Osteoblast (primary cell): ENCODE measurements around the gene ABCC2. TPM values are rescaled to one million over a fixed set of nuclear protein-coding genes. Genes with fewer than 3 reads are reported as not detected.

Experiments used
- DNase-seq: peaks from one replicate; pipeline ENCODE4 v3.0.0; 2011; ENCODE audit warnings: low spot score, mixed read lengths; ENCODE audit not compliant: insufficient read length; ENCODE audit errors: missing footprints
- H2AFZ ChIP-seq: 2 replicates; pipeline ENCODE4 v1.6.0; 2011; ENCODE audit warnings: mild to moderate bottlenecking, low read length
- H3K27ac ChIP-seq: 2 replicates; pipeline ENCODE4 v1.5.1; 2011; ENCODE audit warnings: mild to moderate bottlenecking, low read depth, low read length, moderate library complexity
- H3K27me3 ChIP-seq: 2 replicates; pipeline ENCODE4 v1.6.0; 2012; ENCODE audit warnings: mild to moderate bottlenecking, control low read depth, inconsistent platforms, low read length, moderate library complexity; ENCODE audit not compliant: insufficient read depth
- H3K36me3 ChIP-seq: 2 replicates; pipeline ENCODE4 v1.5.1; 2011; ENCODE audit warnings: mild to moderate bottlenecking, low read length, control low read depth, moderate library complexity; ENCODE audit not compliant: insufficient read depth
- H3K4me1 ChIP-seq: 2 replicates; pipeline ENCODE4 v1.5.1; 2011; ENCODE audit warnings: mild to moderate bottlenecking, low read length, control low read depth, moderate library complexity; ENCODE audit not compliant: insufficient read depth
- H3K4me2 ChIP-seq: 2 replicates; pipeline ENCODE4 v1.6.0; 2011; ENCODE audit warnings: mild to moderate bottlenecking, low read length; ENCODE audit not compliant: insufficient read depth
- H3K4me3 ChIP-seq: fragments of 200-600 bp; sonication (generic); 3 replicates; pipeline ENCODE4 v1.5.1; 2012; ENCODE audit warnings: mild to moderate bottlenecking, low read length, inconsistent platforms; ENCODE audit not compliant: insufficient read depth
- H3K79me2 ChIP-seq: 2 replicates; pipeline ENCODE4 v1.6.0; 2012; ENCODE audit warnings: mild to moderate bottlenecking, low read length, control low read depth, inconsistent platforms; ENCODE audit not compliant: insufficient read depth
- H3K9me3 ChIP-seq: 2 replicates; pipeline ENCODE4 v1.5.1; 2011; ENCODE audit warnings: low read depth, low read length, control low read depth
- H4K20me1 ChIP-seq: 2 replicates; pipeline ENCODE4 v1.6.0; 2012; ENCODE audit warnings: mild to moderate bottlenecking, low read length, control low read depth; ENCODE audit not compliant: insufficient read depth
- CTCF ChIP-seq: IDR thresholded peaks from 2 replicates; pipeline ENCODE4 v1.5.1; 2011; ENCODE audit warnings: mild to moderate bottlenecking, low read depth, low read length, moderate library complexity; ENCODE audit errors: extremely low read depth
- total RNA-seq: library from RNA; depleted of rRNA; stranded (reverse); fragments of >200 nt; gene quantifications from 2 replicates; pipeline ENCODE4 v1.2.3, GENCODE V29; 2012

The ABCC2 gene
- total RNA-seq, 1 donor = 1.8 TPM

GRCh38 chr10:99870123-99870730 lies 87.8 kb downstream of the ABCC2 start:
- no peaks in the 10 kb centered on the region for H4K20me1 ChIP-seq
- no peaks in the 10 kb centered on the region for H3K27me3 ChIP-seq
- H3K36me3 ChIP-seq = peaks cover 11% of the 10 kb centered on the region
- peaks cover 7% of the 10 kb centered on the region for H3K4me1 ChIP-seq
- TF ChIP-seq CTCF = no peak
- H3K79me2 ChIP-seq = no peaks in the 10 kb centered on the region
- no peak overlapping the region for H3K4me3 ChIP-seq
- no peak overlapping the region for H3K27ac ChIP-seq
- H2AFZ ChIP-seq = no peak overlapping the region
- H3K9me3 ChIP-seq = no peaks in the 10 kb centered on the region
- DNase-seq = no peak
- no peak overlapping the region for H3K4me2 ChIP-seq

- Histone ChIP-seq H3K27me3 (no peaks in the 10 kb centered on the region), H3K9me3 (no peaks in the 10 kb centered on the region), H2AFZ (no peak overlapping the region), H3K4me3 (no peak overlapping the region), H3K4me1 (peaks cover 7% of the 10 kb centered on the region), H3K27ac (no peak overlapping the region), H3K36me3 (peaks cover 34% of the 10 kb centered on the region), H4K20me1 (no peaks in the 10 kb centered on the region), H3K79me2 (no peaks in the 10 kb centered on the region), H3K4me2 (no peak overlapping the region)
- no peak for DNase-seq
- no peak for TF ChIP-seq CTCF
Observed at GRCh38 chr10:99872367-99873162, 90.1 kb downstream of the ABCC2 start.

GRCh38 chr10:99873846-99874245 lies 91.4 kb downstream of the ABCC2 start:
- no peaks in the 10 kb centered on the region for H3K79me2 ChIP-seq
- no peak overlapping the region for H2AFZ ChIP-seq
- H3K4me1 ChIP-seq = peaks cover 7% of the 10 kb centered on the region
- H3K4me2 ChIP-seq = no peak overlapping the region
- no peaks in the 10 kb centered on the region for H4K20me1 ChIP-seq
- H3K4me3 ChIP-seq = no peak overlapping the region
- no peak for DNase-seq
- H3K27me3 ChIP-seq = no peaks in the 10 kb centered on the region
- no peaks in the 10 kb centered on the region for H3K9me3 ChIP-seq
- no peak overlapping the region for H3K27ac ChIP-seq
- TF ChIP-seq CTCF = no peak
- H3K36me3 ChIP-seq = peaks cover 46% of the 10 kb centered on the region

- Histone ChIP-seq H3K27me3 (no peaks in the 10 kb centered on the region), H3K4me3 (no peak overlapping the region), H2AFZ (no peak overlapping the region), H3K79me2 (no peaks in the 10 kb centered on the region), H3K4me2 (no peak overlapping the region), H4K20me1 (no peaks in the 10 kb centered on the region), H3K4me1 (peaks cover 7% of the 10 kb centered on the region), H3K27ac (no peak overlapping the region), H3K9me3 (no peaks in the 10 kb centered on the region), H3K36me3 (peaks cover 51% of the 10 kb centered on the region)
- no peak for DNase-seq
- TF ChIP-seq CTCF = no peak
Observed at GRCh38 chr10:99874341-99875085, 92.1 kb downstream of the ABCC2 start.
